Naive thymus-derived CD8-positive, alpha-beta T cell (primary cell): ENCODE results near the gene SERPINA12. TPM values are rescaled to one million over a fixed set of nuclear protein-coding genes. Genes with fewer than 3 reads are reported as not detected.

Experiments used
- ATAC-seq, 2 donors: fragments of 150-1000 bp; cut with Tn5 transposase in 1 of 2; sonication (Bioruptor Pico), chemical (Tn5 transposase) in 1 of 2; 1 replicate in 1 of 2; 2 replicates in 1 of 2; pipeline ENCODE4 v1.10.0; 2021; ENCODE audit warnings: mild to moderate bottlenecking in 2 of 2, moderate library complexity in 2 of 2
- POLR2A ChIA-PET: fragments of 350-600 bp; sonication (Branson Sonifier 250); formaldehyde crosslinking; loops from one replicate; lab custom pipeline; 2021; ENCODE audit warnings: antibody characterized with exemption; lab: Charles Lee
- DNase-seq, 10 donors: peaks; one replicate each; pipeline versions ENCODE4 v3.0.0 to v3.0.0-alpha.2; 2020 to 2022
- H3K27ac Mint-ChIP-seq, 10 donors: one replicate each; pipeline ENCODE4 v1.8.0; 2020 to 2022; ENCODE audit warnings: mild to moderate bottlenecking in 10 of 10, mixed read lengths in 10 of 10, moderate library complexity in 4 of 10, inconsistent platforms in 1 of 10
- H3K27me3 Mint-ChIP-seq, 5 donors: one replicate each; pipeline ENCODE4 v1.8.0; 2021 to 2022; ENCODE audit warnings: mixed read lengths in 5 of 5
- H3K36me3 Mint-ChIP-seq, 3 donors: one replicate each; pipeline ENCODE4 v1.8.0; 2020 to 2022; ENCODE audit warnings: mixed read lengths in 3 of 3, mild to moderate bottlenecking in 2 of 3, inconsistent platforms in 1 of 3
- H3K4me1 Mint-ChIP-seq, 4 donors: one replicate each; pipeline ENCODE4 v1.8.0; 2021 to 2022; ENCODE audit warnings: mixed read lengths in 4 of 4
- H3K4me3 Mint-ChIP-seq, 10 donors: one replicate each; pipeline ENCODE4 v1.8.0; 2020 to 2022; ENCODE audit warnings: mild to moderate bottlenecking in 10 of 10, mixed read lengths in 10 of 10, moderate library complexity in 6 of 10, inconsistent platforms in 1 of 10
- H3K9me3 Mint-ChIP-seq, 9 donors: one replicate each; pipeline ENCODE4 v1.8.0; 2020 to 2022; ENCODE audit warnings: mixed read lengths in 9 of 9, mild to moderate bottlenecking in 3 of 9, inconsistent platforms in 1 of 9, moderate library complexity in 1 of 9
- polyA plus RNA-seq, 3 donors: library from polyadenylated mRNA; unstranded; fragments of 300-500 nt; fragmentation: Illumina TruSeq; gene quantifications; one replicate each; pipeline ENCODE4 v1.2.3, GENCODE V29; 2021
- total RNA-seq, 8 experiments: library from RNA in 2 of 8; stranded (reverse) in 2 of 8; gene quantifications; one replicate each; pipeline ENCODE4 v1.2.3 and lab custom pipeline; 2021 to 2026

SERPINA12 gene
- total and polyA plus RNA-seq, 5 experiments from 2014 or later, result not detected

DNA sequence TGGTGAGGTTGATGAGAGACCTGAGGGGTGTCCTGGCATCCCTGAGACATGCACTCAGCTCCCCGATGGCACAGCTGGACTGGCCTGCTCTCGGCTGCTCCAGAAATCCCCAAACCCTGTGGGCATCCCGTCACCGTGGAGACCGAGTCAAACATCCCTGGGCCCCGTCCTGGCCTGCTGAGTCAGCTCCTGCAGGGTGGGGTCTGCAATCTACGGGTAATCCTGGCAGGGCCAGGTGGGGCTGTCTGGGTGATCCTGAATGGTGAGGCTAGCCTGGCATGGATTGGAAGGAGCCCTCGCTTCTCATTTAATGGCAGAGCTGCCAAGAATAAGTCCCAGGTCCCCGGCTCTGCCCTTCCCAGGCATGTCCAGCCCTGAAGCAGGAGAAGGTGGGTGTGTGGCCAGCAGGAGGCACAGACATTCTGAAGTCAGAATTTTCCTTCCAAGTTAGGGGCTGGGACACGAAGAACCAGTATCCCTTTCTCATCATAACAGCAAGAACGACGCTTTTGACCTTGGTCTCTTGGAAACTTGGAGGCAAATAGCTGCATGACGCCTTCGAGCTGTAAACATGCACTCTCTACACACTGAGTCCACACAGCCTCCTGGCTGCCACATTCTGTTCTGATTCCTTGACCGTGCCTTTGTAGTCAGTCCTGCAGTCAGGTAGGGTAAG, 34.3 kb upstream of the SERPINA12 start:
- POLR2A ChIA-PET, result no interaction called here

DNA sequence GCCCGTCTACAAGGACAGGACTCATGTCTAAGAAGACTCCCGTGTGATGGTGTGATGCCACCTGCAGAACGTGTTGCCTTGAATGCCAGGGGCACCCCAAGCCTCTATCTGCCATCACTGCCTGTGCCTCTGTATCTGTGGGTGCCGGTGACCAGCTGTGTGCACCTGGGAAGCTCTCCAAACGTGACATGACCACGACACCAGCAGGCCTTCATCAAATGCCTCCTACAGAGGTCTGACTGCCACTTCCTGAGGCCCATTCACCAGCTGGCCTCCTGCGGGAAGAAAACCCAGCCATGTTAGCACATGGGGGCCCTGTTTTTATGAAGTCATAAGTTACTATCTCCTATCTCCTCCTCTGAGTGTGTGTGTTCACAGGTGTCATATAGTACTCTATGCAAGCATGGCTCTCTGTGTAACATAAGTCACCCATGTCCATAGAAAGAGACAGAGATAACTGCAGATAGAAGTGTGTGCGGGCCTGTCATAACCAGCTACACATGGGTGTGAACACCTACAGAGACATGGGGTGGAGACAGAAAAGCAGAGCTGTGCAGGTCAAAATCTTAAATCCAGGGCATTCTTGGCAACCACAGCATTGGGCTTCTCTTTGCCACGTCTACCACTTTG, 33.7 kb upstream of the SERPINA12 start:
- Mint-ChIP-seq H3K27me3 (peaks cover 7 to 63% (median 21%) of the 10 kb centered on the region in 5 donors), H3K4me3 (no peak overlapping the region), H3K4me1 (peaks cover 0 to 4% (median 0%) of the 10 kb centered on the region in 4 donors), H3K36me3 (peaks cover 0 to 5% (median 0%) of the 10 kb centered on the region in 3 donors), H3K27ac (no peak overlapping the region), H3K9me3 (peaks cover 0 to 22% (median 3%) of the 10 kb centered on the region in 9 donors)
- DNase-seq (no peak), ATAC-seq (no peak)
- POLR2A ChIA-PET, result no interaction called here

More for the DNA sequence above, 34.3 kb upstream of the SERPINA12 start:
- peaks cover 7 to 61% (median 22%) of the 10 kb centered on the region in 5 donors for H3K27me3 Mint-ChIP-seq
- no peak overlapping the region for H3K27ac Mint-ChIP-seq
- no peak overlapping the region for H3K4me3 Mint-ChIP-seq
- ATAC-seq (no peak), DNase-seq (no peak)
- peaks cover 0 to 5% (median 0%) of the 10 kb centered on the region in 3 donors for H3K36me3 Mint-ChIP-seq
- H3K9me3 Mint-ChIP-seq, result peaks cover 0 to 16% (median 4%) of the 10 kb centered on the region in 9 donors
- no peaks in the 10 kb centered on the region for H3K4me1 Mint-ChIP-seq

DNA sequence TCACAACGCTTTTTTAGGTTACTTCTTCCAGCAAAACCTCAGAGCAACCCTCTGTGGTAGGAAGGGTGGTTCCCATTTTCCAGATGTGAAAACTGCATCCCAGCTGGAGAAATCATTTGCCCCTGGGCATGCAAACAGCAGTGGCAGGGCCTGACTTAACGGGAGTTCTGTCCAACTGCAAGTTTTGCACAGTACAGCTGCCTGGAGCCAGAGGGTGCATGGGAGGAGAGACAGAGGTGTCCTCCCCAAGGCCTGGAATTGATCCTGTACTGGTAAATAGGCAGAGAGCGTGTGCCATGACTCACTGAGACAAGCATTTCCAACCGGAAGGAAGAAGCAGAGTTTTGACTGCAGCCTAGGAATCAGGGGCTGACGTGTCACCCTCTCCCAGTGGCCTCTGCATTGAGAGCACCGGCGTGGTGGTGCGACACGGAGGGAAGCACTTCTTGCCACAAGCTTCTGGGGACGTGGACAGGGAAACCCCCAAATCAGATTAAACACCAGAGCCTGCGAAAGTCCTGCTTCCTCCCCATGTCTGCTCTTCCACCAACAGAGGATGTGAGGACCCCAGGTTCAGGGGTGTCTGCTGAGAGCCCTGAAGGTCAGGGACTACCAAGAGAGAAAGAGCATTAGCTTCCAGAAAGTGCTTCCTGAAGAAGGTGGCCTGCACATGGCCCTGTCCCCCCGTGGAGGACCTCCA, 33.0 kb upstream of the SERPINA12 start:
- H3K9me3 Mint-ChIP-seq, result peaks cover 0 to 28% (median 4%) of the 10 kb centered on the region in 9 donors
- H3K27ac Mint-ChIP-seq, result no peak overlapping the region
- DNase-seq (no peak), ATAC-seq (no peak)
- POLR2A ChIA-PET, result no interaction called here
- peaks cover 0 to 5% (median 0%) of the 10 kb centered on the region in 3 donors for H3K36me3 Mint-ChIP-seq
- H3K4me1 Mint-ChIP-seq, result peaks cover 0 to 4% (median 0%) of the 10 kb centered on the region in 4 donors
- peaks cover 11 to 65% (median 19%) of the 10 kb centered on the region in 5 donors for H3K27me3 Mint-ChIP-seq
- H3K4me3 Mint-ChIP-seq, result no peak overlapping the region

DNA sequence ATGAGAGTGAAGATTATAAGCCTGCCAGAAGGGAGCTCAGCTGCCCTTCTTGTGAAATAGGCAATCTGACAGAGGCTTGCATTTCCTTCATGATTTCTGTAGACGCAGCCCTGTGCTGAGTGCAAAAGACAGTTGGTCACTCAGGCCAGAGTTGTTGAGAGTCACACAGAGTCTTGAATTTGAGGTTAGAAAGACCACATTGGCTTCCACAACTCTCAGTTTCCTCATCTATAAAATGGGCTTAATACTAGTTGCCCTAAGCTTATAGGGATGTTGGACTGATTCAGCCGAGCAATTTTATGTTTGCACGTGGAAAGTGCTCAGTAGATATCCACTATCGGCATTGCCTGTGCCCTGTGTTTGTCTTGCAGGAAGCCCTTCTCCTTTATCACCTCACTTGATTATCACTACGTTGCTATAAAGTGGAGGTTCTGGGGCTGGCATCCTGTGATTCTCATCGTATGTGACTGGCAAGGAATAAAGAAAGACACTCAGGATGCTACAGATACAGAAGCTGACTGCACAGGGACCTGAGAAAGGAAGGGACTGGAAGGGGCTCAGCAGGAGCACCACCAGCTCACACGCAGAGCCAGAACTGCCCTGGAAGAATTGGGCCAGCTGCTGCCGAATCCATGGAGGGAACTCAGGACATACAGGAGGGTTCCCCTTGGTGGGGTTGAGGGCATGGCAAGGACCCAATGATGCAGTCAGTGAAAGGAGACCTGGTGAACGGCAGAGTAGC, 32.1 kb upstream of the SERPINA12 start:
- H3K4me1 Mint-ChIP-seq, result peaks cover 0 to 4% (median 0%) of the 10 kb centered on the region in 4 donors
- no peak overlapping the region for H3K4me3 Mint-ChIP-seq
- H3K9me3 Mint-ChIP-seq, result peaks cover 0 to 22% (median 2%) of the 10 kb centered on the region in 9 donors
- H3K27ac Mint-ChIP-seq, result no peak overlapping the region
- no peak for ATAC-seq
- DNase-seq, result no peak
- POLR2A ChIA-PET, result no interaction called here
- H3K27me3 Mint-ChIP-seq, result peaks cover 11 to 63% (median 18%) of the 10 kb centered on the region in 5 donors
- H3K36me3 Mint-ChIP-seq, result peaks cover 0 to 5% (median 0%) of the 10 kb centered on the region in 3 donors

DNA sequence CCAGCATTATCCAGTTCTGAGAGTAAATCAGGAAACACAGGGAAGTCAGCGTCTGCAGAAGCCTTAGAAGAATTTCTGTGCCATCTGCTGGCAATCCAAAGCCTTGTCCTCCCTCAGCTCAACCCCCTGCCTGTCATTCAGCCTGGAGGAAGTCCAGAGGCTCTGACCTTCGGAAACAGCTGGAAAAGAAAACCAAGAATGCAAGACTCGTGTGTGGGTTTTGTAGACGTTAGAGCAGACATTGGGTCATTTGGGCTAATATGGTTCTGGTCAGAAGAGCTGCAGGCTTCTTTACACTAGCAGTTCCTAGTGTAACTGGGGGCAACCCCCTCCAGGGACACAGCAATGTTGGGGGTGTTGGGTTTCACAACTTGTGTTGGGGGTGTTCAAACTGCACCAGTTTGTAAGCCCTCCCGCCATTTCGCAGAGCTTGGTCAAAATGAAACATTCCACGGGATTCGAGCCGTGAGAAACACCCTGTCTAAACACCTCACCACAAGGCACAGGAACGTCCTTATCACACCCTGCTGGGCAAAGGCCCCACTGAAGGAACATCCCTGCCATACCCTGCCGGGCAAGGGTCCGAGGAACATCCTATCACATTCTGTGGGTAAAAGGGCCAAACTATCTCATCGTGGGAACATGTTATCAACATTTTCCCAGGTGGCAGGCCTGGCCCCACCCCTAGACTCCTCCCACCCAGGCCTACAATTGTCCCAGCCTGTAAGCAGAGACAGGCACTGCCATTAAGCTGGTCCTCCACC, 30.9 kb upstream of the SERPINA12 start:
- Mint-ChIP-seq H3K9me3 (peaks cover 0 to 12% (median 2%) of the 10 kb centered on the region in 9 donors), H3K27ac (no peak overlapping the region), H3K27me3 (peaks cover 8 to 51% (median 13%) of the 10 kb centered on the region in 5 donors), H3K4me3 (peak overlapping the region in 1 of 10 donors; percentile 20), H3K36me3 (no peaks in the 10 kb centered on the region), H3K4me1 (peaks cover 0 to 4% (median 0%) of the 10 kb centered on the region in 4 donors)
- no peak for ATAC-seq
- DNase-seq, result no peak
- POLR2A ChIA-PET, result no interaction called here

DNA sequence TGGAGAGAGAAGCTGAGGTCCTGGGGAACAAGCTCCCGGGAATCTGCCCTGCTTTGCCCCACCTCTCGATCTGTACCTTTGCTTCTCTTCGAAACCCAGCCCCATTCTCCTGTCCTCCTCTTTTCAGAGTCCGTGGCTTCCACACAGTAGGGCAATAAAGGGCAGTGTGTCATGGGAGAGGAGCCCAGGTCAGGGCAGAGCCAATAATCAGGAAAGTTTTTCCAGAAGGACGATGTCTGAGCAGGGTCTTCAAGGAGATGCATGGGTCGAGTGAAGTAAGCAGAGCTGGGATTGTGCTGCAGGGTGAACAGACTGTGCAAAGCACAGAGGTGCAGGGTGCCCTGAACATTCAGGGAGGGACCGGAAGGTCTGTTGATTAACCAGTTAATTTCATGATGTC, 29.9 kb upstream of the SERPINA12 start:
- DNase-seq, result no peak
- H3K4me1 Mint-ChIP-seq, result peaks cover 0 to 4% (median 0%) of the 10 kb centered on the region in 4 donors
- peaks cover 0 to 12% (median 2%) of the 10 kb centered on the region in 9 donors for H3K9me3 Mint-ChIP-seq
- no peak overlapping the region for H3K4me3 Mint-ChIP-seq
- no peak overlapping the region for H3K27ac Mint-ChIP-seq
- peaks cover 8 to 48% (median 13%) of the 10 kb centered on the region in 5 donors for H3K27me3 Mint-ChIP-seq
- no peaks in the 10 kb centered on the region for H3K36me3 Mint-ChIP-seq
- POLR2A ChIA-PET, result no interaction called here
- no peak for ATAC-seq

DNA sequence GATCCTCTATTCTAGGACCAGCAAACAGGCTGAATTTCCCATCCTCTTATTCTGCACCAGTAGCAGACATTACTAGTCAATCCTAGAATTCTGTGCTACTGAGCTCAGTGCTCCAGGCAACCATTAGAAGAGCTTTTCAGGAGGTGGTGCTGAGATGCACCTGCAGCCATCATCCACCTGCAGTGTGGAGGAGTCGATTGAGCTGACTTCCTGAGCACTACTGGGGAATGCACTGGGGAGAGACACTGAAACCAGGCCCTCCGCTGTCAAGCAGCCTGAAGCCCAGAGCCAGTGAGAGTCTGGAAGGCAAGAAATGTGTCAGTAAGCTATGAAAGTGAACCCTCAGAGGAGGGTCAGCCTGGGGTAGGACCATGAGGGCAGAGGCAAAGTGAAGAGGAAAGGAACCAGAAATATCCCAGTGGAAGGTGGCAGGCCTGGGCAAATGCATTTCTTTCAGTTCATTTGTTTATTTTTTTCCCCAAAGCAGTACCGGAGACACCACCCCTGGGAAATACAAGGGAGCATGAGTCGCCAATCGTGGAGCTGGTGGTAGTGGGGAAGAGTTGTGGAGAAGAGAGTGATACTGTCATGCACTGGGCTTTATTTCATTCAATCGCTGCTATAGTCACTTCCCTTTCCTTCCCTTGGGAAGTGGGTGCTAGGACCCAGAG, 28.9 kb upstream of the SERPINA12 start:
- Mint-ChIP-seq H3K27me3 (peaks cover 11 to 54% (median 18%) of the 10 kb centered on the region in 5 donors), H3K27ac (no peak overlapping the region), H3K4me3 (no peak overlapping the region), H3K9me3 (peaks cover 0 to 12% (median 2%) of the 10 kb centered on the region in 9 donors), H3K4me1 (peaks cover 0 to 4% (median 0%) of the 10 kb centered on the region in 4 donors), H3K36me3 (peaks cover 0 to 2% (median 0%) of the 10 kb centered on the region in 3 donors)
- POLR2A ChIA-PET, result no interaction called here
- DNase-seq (no peak), ATAC-seq (no peak)

DNA sequence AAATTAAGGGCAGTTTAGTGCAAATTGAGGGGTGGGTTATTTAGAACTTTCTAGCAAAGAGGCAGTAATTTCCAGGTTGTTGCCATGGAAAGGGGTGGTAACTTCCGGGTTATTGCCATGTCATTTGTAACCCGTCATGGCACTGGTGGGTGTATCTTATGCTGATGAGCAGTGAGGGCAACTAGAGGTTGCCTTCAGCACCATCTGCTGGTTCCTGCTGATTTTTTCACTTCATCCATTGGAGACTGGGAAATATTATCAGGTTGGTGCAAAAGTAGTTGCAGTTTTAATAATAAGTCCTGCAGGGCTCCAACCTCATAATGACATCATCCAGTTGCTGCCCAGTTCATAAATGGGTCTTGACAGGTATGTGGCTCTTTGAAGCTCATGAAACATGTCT, 27.6 kb upstream of the SERPINA12 start:
- POLR2A ChIA-PET, result no interaction called here
- Mint-ChIP-seq H3K9me3 (peaks cover 0 to 12% (median 3%) of the 10 kb centered on the region in 9 donors), H3K36me3 (peaks cover 0 to 3% (median 0%) of the 10 kb centered on the region in 3 donors), H3K4me3 (no peak overlapping the region), H3K27ac (no peak overlapping the region), H3K27me3 (peaks cover 12 to 57% (median 20%) of the 10 kb centered on the region in 5 donors), H3K4me1 (peaks cover 0 to 4% (median 0%) of the 10 kb centered on the region in 4 donors)
- no peak for ATAC-seq
- DNase-seq, result no peak

DNA sequence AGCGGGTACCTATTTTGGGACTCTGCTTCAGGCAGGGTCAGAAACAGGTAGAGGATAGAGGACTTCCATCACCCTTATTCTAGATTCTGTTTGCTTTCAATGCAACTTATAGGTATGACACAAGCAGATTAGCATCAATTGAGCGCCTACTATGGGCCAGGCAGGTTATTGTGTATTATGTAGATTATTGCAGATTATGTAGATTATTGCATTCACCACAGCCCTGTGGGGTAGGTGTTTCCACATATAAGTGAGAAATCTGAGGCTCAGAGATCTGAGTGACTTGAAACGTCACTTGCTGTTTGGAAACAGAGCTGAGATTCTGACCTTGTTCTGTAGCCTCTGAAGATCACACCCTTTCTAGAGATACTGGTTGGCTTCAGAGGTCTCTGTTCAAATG, 26.2 kb upstream of the SERPINA12 start:
- Mint-ChIP-seq H3K4me1 (peaks cover 0 to 4% (median 0%) of the 10 kb centered on the region in 4 donors), H3K27me3 (peaks cover 12 to 44% (median 19%) of the 10 kb centered on the region in 5 donors), H3K36me3 (peaks cover 0 to 3% (median 0%) of the 10 kb centered on the region in 3 donors), H3K27ac (no peak overlapping the region), H3K4me3 (no peak overlapping the region), H3K9me3 (peaks cover 0 to 12% (median 3%) of the 10 kb centered on the region in 9 donors)
- ATAC-seq, result no peak
- POLR2A ChIA-PET, result no interaction called here
- no peak for DNase-seq

DNA sequence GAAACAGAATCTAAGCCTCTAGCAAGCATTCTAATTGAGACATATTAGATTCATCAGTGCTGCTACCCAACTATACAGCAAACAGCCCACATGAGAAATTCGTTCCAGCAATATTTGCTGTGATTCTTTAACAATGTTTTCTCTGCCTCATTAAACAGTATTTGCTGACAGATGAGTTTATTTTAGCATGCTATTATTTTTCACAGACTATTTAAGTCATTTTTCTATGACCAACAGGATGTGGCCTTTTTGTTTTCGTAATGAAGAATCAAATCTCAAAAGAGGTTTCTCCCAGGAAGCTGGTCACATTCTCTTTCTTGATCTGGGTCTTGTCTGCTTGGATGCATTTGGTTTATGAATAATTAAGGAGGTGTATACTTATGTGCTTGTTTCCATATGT, 23.2 kb upstream of the SERPINA12 start:
- H3K4me3 Mint-ChIP-seq, result no peak overlapping the region

DNA sequence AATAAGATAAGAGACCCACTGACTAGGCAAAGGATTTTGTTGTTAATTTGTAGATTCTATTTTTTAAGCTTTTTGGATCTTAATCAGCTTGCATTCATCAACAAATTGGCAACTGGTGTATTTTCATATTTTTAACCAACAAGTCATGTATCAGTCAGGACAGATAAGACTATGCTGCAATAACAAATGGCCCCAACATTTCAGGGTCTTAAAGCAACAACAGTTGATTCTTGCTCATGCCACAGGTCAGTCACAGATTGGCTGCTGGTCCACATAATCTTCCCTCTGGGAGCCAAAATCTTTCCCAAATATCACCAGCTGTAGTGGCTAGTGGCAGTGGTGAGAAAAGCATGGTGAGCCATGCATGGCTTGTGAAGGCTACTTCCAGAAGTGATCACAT, 21.9 kb upstream of the SERPINA12 start:
- H3K4me3 Mint-ChIP-seq, result no peak overlapping the region
- POLR2A ChIA-PET, result no interaction called here
- no peak for ATAC-seq
- peaks cover 0 to 3% (median 0%) of the 10 kb centered on the region in 3 donors for H3K36me3 Mint-ChIP-seq
- no peak overlapping the region for H3K27ac Mint-ChIP-seq
- DNase-seq, result no peak
- no peaks in the 10 kb centered on the region for H3K4me1 Mint-ChIP-seq
- H3K9me3 Mint-ChIP-seq, result peaks cover 0 to 9% (median 0%) of the 10 kb centered on the region in 9 donors
- H3K27me3 Mint-ChIP-seq, result peaks cover 16 to 26% (median 19%) of the 10 kb centered on the region in 5 donors

More for the DNA sequence above, 23.2 kb upstream of the SERPINA12 start:
- H3K27me3 Mint-ChIP-seq, result peaks cover 7 to 19% (median 11%) of the 10 kb centered on the region in 5 donors
- ATAC-seq (no peak), DNase-seq (no peak)
- H3K9me3 Mint-ChIP-seq, result peaks cover 0 to 6% (median 2%) of the 10 kb centered on the region in 9 donors
- POLR2A ChIA-PET, result no interaction called here
- H3K36me3 Mint-ChIP-seq, result peaks cover 0 to 3% (median 0%) of the 10 kb centered on the region in 3 donors
- no peak overlapping the region for H3K27ac Mint-ChIP-seq
- no peaks in the 10 kb centered on the region for H3K4me1 Mint-ChIP-seq
